HG03139 (cell line): ENCODE data around the gene LYSMD4.

ENCODE experiments used
- ATAC-seq: cut with Tn5 transposase; IDR thresholded peaks from one replicate; pipeline ENCODE4 v1.9.1; 2021; ENCODE audit not compliant: unreplicated experiment

LYSMD4 gene

GRCh38 chr15:99731336-99732123, 1.7 kb downstream of the LYSMD4 start:
- ATAC-seq = no peak

- no peak for ATAC-seq
These were observed 3.3 kb downstream of the LYSMD4 start for GRCh38 chr15:99729920-99730319.

GRCh38 chr15:99729327-99729726, 3.9 kb downstream of the LYSMD4 start:
- no peak for ATAC-seq

GRCh38 chr15:99728916-99729315, 4.3 kb downstream of the LYSMD4 start:
- ATAC-seq = no peak

GRCh38 chr15:99727733-99728132, 5.5 kb downstream of the LYSMD4 start:
- no peak for ATAC-seq

- ATAC-seq = no peak
These were observed 5.9 kb downstream of the LYSMD4 start for GRCh38 chr15:99727330-99727729.

GRCh38 chr15:99726333-99726732, 6.9 kb downstream of the LYSMD4 start:
- ATAC-seq = no peak

GRCh38 chr15:99722406-99722805, 10.8 kb downstream of the LYSMD4 start:
- ATAC-seq = no peak

GRCh38 chr15:99721896-99722295, 11.3 kb downstream of the LYSMD4 start:
- no peak for ATAC-seq

GRCh38 chr15:99721104-99721778, 12.0 kb downstream of the LYSMD4 start:
- no peak for ATAC-seq

GRCh38 chr15:99720533-99720932, 12.7 kb downstream of the LYSMD4 start:
- no peak for ATAC-seq

- ATAC-seq = peak; percentile 76
These were observed 14.1 kb downstream of the LYSMD4 start for GRCh38 chr15:99719096-99719541.

- ATAC-seq = no peak
These were observed 14.8 kb downstream of the LYSMD4 start for GRCh38 chr15:99718421-99718820.

- no peak for ATAC-seq
These were observed 15.9 kb downstream of the LYSMD4 start for GRCh38 chr15:99717161-99718009.

GRCh38 chr15:99716540-99717095, 16.6 kb downstream of the LYSMD4 start:
- no peak for ATAC-seq

GRCh38 chr15:99712415-99712814, 20.8 kb downstream of the LYSMD4 start:
- ATAC-seq = no peak

GRCh38 chr15:99711625-99712024, 21.6 kb downstream of the LYSMD4 start:
- ATAC-seq = no peak

GRCh38 chr15:99709243-99709986, 23.8 kb downstream of the LYSMD4 start:
- ATAC-seq = no peak

GRCh38 chr15:99708563-99708962, 24.7 kb downstream of the LYSMD4 start:
- ATAC-seq = no peak

GRCh38 chr15:99707473-99708270, 25.6 kb downstream of the LYSMD4 start:
- ATAC-seq = no peak
